Nucleus accumbens (tissue), 56 donors: ENCODE measurements around the gene AKR7A2.
A peak's percentile ranks its signal among the peaks of the same experiment; 100 is the strongest.
"Not testable (repeated sequence)": the region's sequence is repeated elsewhere in the genome, so short reads cannot be mapped to it uniquely, and the experiment has no call there.

Experiments
- DNase-seq, 56 donors: peaks; one replicate each; lab custom pipeline; 2025; lab: John Stamatoyannopoulos, UW

The AKR7A2 gene

DNA sequence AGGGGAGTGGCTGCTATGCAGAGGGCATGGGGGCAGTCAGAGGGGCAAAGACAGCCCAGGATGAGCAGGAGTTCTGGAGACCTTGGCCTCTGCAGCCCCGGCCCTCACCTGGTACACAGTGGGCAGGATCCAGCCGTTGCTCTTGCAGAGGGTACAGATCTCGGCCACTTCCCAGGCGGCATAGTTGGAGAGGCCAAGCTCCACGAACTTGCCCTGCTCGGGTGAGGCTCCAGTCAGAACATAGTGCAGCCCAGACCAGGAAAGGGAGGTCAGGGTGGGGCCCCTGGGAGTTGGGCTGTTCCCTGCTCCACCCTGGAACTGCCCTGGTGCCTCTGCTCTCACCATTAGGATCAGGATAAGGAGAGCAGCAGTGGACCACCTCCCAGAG lies 41.6 kb downstream of the AKR7A2 start:
- DNase-seq = not testable (repeated sequence)

DNA sequence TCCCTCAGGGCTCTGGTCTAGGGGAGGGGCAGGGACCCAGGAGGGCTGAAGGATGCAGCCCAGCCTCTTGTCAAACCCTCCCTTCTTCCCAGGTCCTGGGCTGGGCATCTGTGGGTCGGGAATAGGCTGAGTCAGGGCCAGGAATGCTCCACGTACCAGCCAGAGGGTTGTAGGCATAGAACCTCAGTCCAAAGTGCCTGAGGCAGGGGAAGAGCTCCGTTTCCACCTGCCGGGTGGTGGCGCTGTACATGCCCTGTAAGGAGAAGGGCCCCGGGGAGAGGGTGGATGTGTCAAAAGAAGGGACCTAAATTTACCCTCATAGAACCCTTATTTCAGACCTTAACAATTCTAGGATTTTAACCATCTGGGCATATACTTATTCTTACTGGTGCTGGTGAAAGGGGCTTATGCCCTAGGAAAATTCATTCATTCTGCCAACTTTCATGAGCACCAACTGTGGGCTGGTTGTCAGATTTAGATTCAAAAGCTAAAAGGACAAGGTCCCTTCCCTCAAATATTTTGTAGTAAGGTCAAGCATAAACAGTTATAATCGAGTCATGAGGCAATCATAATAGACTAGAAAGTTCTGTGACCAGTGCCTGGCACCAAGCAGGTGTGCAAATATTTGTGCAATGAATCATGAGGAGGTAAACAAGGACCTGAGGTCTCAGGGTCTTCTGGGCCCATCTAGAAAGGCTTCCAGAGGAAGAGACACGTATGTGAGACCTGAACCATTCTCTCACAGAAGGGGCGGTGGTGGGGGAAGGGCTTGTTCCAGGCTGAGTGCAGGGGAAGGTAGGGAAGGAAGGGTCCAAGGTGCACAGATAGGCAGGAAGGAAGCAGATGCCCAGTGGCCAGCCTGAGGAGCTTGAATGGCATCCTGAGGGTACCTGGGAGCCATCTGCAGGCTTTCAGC lies 42.3 kb downstream of the AKR7A2 start:
- DNase-seq = not testable (repeated sequence)

DNA sequence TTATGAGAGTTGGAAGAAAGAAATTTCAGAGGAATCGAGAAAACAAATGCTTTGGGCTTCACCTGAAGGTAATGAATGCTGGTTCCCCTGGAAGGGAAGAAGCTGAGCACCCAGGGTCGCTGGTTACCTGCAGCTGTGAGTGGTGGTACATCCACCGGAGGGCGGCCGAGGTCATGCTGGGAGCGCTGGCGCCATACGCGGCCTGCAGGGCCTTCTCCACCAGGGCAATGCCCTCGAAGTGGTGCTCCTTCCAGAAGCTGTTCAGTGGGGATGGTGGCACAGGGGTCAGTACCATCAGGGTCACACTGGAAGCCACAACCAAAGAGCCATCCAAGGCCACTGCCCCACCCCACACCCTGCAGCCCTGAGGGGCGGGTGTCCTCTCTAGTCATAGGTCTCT lies 43.5 kb downstream of the AKR7A2 start:
- DNase-seq = no peak

DNA sequence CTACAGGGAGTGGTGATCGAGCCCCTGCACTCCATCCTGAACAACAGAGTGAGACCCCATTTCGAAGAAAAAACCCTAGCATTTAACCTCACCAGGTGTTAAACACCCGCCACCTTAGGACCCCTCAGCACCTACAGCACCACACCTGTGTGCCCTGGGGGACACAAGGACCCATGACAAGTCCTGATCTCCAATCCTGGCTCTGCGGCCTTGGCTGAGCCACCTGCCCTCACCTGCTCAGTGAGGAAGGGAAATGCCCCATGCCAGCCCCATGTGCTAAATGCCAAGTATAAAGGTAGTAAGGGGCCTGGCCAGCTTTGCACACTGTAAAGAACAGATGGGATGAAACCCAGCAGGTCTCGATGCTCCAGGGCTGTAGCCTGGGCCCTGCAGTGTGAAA lies 49.2 kb downstream of the AKR7A2 start:
- DNase-seq = no peak

DNA sequence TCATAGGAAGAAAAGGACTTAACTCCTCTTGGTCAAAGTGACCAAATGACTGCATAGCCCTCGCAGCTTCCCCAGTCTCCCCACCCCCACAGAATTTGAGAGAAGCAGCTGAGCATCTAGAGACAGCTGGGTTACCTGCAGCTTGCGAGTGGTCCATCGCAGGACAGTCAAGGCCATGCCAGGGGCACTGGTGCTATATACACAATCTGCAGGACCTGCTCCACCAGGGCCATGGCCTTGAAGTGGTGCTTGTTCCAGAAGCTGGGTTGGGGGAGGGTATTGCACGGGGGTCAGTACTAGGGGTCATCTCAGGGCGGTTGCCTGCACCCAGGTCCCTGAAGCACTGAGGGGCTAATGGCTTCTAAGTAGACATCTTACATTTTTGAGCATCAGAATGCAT lies 49.9 kb downstream of the AKR7A2 start:
- no peak for DNase-seq

DNA sequence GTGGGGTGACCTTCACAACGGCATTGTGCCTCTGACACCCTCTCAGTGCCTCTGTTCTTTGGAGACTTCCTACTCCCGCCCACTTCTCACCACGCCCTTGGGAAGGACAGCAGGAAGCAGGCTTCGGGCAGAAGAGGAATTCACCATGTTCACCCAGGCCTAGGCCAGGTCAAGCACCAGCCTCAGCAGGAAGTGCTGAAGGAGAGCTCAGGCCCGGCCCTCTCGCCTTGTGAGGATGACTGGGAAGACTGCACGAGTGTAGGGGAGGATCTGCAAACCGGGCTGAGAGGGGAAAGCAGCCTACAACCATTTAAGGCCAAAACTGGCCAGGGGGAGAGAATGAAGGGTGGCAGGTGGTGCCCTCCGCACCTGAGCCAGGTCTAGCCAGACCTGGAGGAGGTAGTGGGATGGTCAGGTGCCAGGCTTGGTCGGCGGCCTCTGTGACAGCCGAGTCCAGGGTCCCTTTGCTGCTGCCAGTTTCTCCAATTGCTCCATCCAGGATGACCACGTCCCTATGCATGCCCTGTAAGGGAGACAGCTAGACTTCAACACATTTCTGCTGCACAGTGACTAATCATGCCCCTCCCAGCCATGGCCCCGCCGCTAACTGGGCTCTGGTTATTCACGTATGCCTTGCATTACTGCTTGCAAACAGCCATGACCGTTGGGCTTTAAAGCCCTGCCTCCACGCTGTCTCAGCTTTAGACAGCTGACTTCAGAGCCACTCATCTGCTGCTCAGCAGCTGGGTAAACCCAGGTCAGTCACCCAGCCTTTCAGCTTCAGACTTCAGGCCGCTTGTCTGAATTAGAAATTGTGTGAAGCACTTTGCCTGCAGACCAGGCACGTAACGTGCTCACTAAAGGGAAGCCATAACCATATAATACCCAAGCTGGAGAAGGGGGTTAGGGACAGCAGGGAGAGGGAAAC lies 51.5 kb downstream of the AKR7A2 start:
- DNase-seq = no peak

DNA sequence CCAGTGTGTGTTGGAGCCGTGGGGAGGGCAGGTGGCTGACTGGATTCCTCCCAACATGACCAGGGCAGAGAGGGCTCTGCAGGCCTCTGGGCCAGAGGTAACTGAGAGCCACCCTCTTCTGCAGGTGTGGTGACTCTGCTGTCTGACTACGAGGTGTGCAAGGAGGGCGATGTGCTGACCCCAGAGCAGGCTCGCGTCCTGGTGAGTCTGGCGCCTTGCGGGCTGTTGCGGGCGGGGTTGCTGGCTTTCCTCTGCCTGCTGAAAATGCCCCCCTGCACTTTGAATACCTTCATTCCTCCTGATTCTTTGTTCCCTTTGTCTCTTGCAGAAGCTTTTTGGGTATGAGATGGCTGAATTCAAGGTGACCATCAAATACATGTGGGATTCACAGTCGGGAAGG lies 53.6 kb downstream of the AKR7A2 start:
- no peak for DNase-seq

DNA sequence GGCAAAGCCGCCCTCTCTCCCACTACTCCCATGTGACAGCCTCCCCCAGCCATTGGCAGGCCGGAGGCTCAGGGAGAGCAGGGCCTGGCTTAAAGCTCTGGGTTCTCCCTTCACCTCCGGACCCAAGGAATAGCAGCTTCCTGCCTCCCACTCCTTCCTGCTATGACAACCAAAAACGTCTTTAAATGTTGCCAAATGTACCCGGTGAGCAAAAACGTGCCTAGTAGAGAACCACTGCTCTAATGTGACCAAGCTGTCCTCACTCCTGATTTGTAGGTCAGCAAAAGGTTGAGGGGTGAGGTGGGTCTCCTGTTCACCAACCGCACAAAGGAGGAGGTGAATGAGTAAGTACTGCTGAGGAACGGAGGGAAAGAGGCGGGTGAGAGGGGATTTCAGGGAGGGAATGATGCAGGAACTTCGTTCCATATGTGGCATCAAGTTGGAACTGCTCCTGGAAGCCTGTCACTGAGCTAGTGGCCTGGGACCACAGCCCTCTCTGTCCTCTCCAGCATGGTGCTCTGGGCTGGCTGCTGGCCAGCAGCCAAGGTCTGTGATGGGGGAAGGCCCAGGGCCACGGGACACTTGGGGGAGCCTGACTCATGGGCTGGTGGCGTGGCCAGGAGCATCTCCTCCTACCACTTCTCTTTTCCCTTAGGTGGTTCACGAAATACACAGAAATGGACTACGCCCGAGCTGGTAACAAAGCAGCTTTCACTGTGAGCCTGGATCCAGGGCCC lies 54.6 kb downstream of the AKR7A2 start:
- peak in 2 of 56 donors; percentile 8 to 22 for DNase-seq

DNA sequence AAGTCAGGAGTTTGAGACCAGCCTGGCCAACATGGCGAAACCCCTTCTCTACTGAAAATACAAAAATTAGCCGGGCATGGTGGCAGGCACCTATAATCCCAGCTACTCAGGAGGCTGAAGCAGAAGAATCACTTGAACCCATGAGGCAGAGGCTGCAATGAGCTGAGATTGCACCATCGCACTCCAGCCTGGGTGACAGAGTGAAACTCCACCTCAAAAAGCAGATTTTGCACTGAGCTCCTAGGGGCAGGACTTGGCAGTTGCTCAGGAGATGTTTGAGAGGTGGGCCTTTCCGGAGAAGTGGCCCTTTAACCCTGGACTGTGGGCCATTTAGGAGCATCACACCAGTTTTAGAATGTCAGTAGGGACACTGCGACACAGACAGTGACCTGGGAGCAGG lies 55.6 kb downstream of the AKR7A2 start:
- DNase-seq = not testable (repeated sequence)

DNA sequence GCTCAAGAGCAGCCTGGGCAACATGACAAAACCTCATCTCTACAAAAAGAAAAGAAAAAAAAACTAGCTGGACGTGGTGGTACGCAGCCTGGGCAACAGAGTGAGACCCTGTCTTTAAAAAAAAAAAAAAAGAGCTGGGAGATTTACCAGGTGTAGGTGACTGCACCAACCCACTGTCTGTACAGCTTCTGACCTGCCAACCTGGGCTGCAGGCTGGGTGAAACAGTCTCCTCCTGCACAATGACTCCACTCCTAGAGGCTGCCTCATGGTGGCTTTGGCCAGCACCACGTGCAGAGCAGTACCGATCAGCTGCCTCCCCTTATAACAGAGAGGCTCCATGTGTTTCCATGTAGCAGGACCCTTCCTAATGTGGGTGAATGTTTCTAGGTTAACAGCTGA lies 56.7 kb downstream of the AKR7A2 start:
- DNase-seq = peak in 2 of 56 donors; percentile 8 to 23

DNA sequence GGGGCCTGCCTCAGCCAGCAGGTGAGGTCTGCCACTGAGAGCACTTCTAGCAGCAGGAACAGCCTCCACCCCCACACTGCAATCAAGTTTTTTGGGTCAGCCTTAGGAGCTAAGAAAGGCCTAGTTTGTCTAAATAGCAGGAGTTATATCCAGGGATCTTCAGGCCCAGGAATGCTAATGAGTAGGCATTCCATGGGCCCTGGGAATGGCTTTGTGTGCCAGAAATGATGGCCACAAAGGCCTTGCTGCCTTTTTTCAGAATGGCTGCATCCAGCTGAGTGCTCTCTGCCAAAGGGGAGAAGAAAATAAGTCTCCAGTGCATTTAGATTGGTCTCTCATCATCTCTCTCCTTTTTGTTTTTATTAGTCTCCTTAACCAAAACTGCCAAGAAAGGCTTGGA lies 57.5 kb downstream of the AKR7A2 start:
- DNase-seq = peak in 9 of 56 donors; percentile 7 to 47 (median 19)
